Liver (tissue), 9 donors: ENCODE results near the gene STX7. TPM values are rescaled to one million over a fixed set of nuclear protein-coding genes. Genes with fewer than 3 reads are reported as not detected.

Experiments
- DNase-seq: peaks from one replicate; pipeline ENCODE4 v3.0.0-alpha.2; 2017; ENCODE audit warnings: low spot score
- H3K27ac ChIP-seq, 2 donors: one replicate each; pipeline ENCODE4 v1.7.0; 2013; ENCODE audit warnings: inconsistent platforms in 2 of 2, low read length in 2 of 2, control low read depth in 1 of 2, low read depth in 1 of 2, mild to moderate bottlenecking in 1 of 2
- H3K27me3 ChIP-seq, 4 donors: one replicate each; pipeline versions ENCODE4 v1.6.1 to v1.7.0; 2013; ENCODE audit warnings: low read length in 3 of 4, inconsistent platforms in 1 of 4, mild to moderate bottlenecking in 1 of 4, moderate library complexity in 1 of 4; ENCODE audit not compliant: control insufficient read depth in 4 of 4, insufficient read depth in 4 of 4
- H3K36me3 ChIP-seq, 4 donors: one replicate each; pipeline versions ENCODE4 v1.6.1 to v1.7.0; 2013; ENCODE audit warnings: low read length in 3 of 4, mild to moderate bottlenecking in 3 of 4, low read depth in 1 of 4, moderate library complexity in 1 of 4; ENCODE audit not compliant: control insufficient read depth in 4 of 4, insufficient read depth in 3 of 4
- H3K4me1 ChIP-seq, 4 donors: one replicate each; pipeline versions ENCODE4 v1.6.1 to v1.7.0; 2013; ENCODE audit warnings: low read length in 3 of 4, mild to moderate bottlenecking in 3 of 4, moderate library complexity in 1 of 4; ENCODE audit not compliant: control insufficient read depth in 4 of 4, insufficient read depth in 4 of 4
- H3K4me3 ChIP-seq, 3 donors: one replicate each; pipeline versions ENCODE4 v1.6.1 to v1.7.0; 2013; ENCODE audit warnings: low read length in 3 of 3, control low read depth in 1 of 3, low read depth in 1 of 3, mild to moderate bottlenecking in 1 of 3
- H3K9ac ChIP-seq, 2 donors: one replicate each; pipeline ENCODE4 v1.7.0; 2013; ENCODE audit warnings: low read length in 2 of 2, mild to moderate bottlenecking in 2 of 2, moderate library complexity in 2 of 2, control low read depth in 1 of 2, low read depth in 1 of 2
- H3K9me3 ChIP-seq, 4 donors: one replicate each; pipeline versions ENCODE4 v1.6.1 to v1.7.0; 2013; ENCODE audit warnings: low read length in 3 of 4; ENCODE audit not compliant: control insufficient read depth in 4 of 4
- ATF3 ChIP-seq: IDR thresholded peaks from 2 replicates; pipeline ENCODE4 v1.6.1; 2016; ENCODE audit warnings: antibody characterized with exemption
- FOXA1 ChIP-seq: IDR thresholded peaks from 2 replicates; pipeline ENCODE4 v1.6.1; 2016; ENCODE audit warnings: antibody characterized with exemption
- FOXA2 ChIP-seq: IDR thresholded peaks from 2 replicates; pipeline ENCODE4 v1.6.1; 2016; ENCODE audit warnings: antibody characterized with exemption
- GABPA ChIP-seq, 2 donors: IDR thresholded peaks in 1 of 2; conservative IDR thresholded peaks in 1 of 2; 2 replicates each; pipeline ENCODE4 v1.6.1; 2016; ENCODE audit warnings: antibody characterized with exemption in 2 of 2, mild to moderate bottlenecking in 1 of 2, moderate library complexity in 1 of 2
- HNF4G ChIP-seq: IDR thresholded peaks from 2 replicates; pipeline ENCODE4 v1.6.1; 2016; ENCODE audit warnings: antibody characterized with exemption
- JUND ChIP-seq, 2 donors: IDR thresholded peaks; 2 replicates each; pipeline ENCODE4 v1.6.1; 2016; ENCODE audit warnings: antibody characterized with exemption in 2 of 2
- MAX ChIP-seq: IDR thresholded peaks from 2 replicates; pipeline ENCODE4 v1.6.1; 2016; ENCODE audit warnings: antibody characterized with exemption
- RAD21 ChIP-seq, 2 donors: IDR thresholded peaks; 2 replicates each; pipeline ENCODE4 v1.6.1; 2016; ENCODE audit warnings: antibody characterized with exemption in 2 of 2, mild to moderate bottlenecking in 2 of 2
- REST ChIP-seq: IDR thresholded peaks from 2 replicates; pipeline ENCODE4 v1.6.1; 2016; ENCODE audit warnings: antibody characterized with exemption, mild to moderate bottlenecking
- RXRA ChIP-seq, 2 donors: IDR thresholded peaks; 2 replicates each; pipeline ENCODE4 v1.6.1; 2017 to 2018; ENCODE audit warnings: antibody characterized with exemption in 2 of 2, mild to moderate bottlenecking in 1 of 2
- SP1 ChIP-seq: IDR thresholded peaks from 2 replicates; pipeline ENCODE4 v1.6.1; 2018; ENCODE audit warnings: antibody characterized with exemption, mild to moderate bottlenecking
- TAF1 ChIP-seq: conservative IDR thresholded peaks from 2 replicates; pipeline ENCODE4 v1.6.1; 2016; ENCODE audit warnings: antibody characterized with exemption, mild to moderate bottlenecking
- YY1 ChIP-seq: IDR thresholded peaks from 2 replicates; pipeline ENCODE4 v1.6.1; 2016; ENCODE audit warnings: antibody characterized with exemption, mild to moderate bottlenecking
- ZBTB33 ChIP-seq: IDR thresholded peaks from 2 replicates; pipeline ENCODE4 v1.6.1; 2016; ENCODE audit warnings: antibody characterized with exemption
- WGBS: extraction: QIAGEN DNeasy Blood & Tissue Kit; methylation state at CpG from one replicate; pipeline ENCODE4 v1.1.7; 2013; 5-methylcytosine and 5-hydroxymethylcytosine counted together
- polyA plus RNA-seq, 2 donors: library from polyadenylated mRNA; stranded (reverse) in 1 of 2; unstranded in 1 of 2; fragments of 200-250 nt in 1 of 2; fragments of >200 nt in 1 of 2; fragmentation: Nextera tagmentation in 1 of 2; extraction: Ambion mirVana in 1 of 2; gene quantifications; one replicate each; pipeline versions ENCODE4 v1.2.1 to v1.2.3, GENCODE V29; 2013 to 2015
- total RNA-seq, 2 donors: library from RNA; depleted of rRNA; stranded (reverse); fragments of >200 nt; gene quantifications; one replicate each; pipeline ENCODE4 v1.2.3, GENCODE V29; 2014
- TF ChIP-seq, protein P1 (sequence below): fragments of 150-350 bp; IDR thresholded peaks from 2 replicates; pipeline ENCODE4 v1.5.1; 2017; ENCODE audit warnings: improper control_type of control experiment, low read depth, low read length; ENCODE audit not compliant: missing input control
- donor health status: healthy.
- donor health status: healthy.
- donor health status: healthy.
- donor health status: healthy.
- donor health status: healthy.

The STX7 gene
- total and polyA plus RNA-seq, 4 donors: 7.5 to 20.0 (median 14.3) TPM

- H3K9ac ChIP-seq: peak overlapping the region in 1 of 2 donors; percentile 43
- DNase-seq: no peak
- WGBS: 73% methylated on average over 6 of the region's 6 CpGs
- TF ChIP-seq, protein P1, sequence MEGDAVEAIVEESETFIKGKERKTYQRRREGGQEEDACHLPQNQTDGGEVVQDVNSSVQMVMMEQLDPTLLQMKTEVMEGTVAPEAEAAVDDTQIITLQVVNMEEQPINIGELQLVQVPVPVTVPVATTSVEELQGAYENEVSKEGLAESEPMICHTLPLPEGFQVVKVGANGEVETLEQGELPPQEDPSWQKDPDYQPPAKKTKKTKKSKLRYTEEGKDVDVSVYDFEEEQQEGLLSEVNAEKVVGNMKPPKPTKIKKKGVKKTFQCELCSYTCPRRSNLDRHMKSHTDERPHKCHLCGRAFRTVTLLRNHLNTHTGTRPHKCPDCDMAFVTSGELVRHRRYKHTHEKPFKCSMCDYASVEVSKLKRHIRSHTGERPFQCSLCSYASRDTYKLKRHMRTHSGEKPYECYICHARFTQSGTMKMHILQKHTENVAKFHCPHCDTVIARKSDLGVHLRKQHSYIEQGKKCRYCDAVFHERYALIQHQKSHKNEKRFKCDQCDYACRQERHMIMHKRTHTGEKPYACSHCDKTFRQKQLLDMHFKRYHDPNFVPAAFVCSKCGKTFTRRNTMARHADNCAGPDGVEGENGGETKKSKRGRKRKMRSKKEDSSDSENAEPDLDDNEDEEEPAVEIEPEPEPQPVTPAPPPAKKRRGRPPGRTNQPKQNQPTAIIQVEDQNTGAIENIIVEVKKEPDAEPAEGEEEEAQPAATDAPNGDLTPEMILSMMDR: no peak
- no peak for TF ChIP-seq MAX
- no peak for TF ChIP-seq TAF1
- no peak for TF ChIP-seq SP1
- TF ChIP-seq ATF3: no peak
- TF ChIP-seq RAD21 (IDR thresholded peaks at IDR 0.05): no peak
- no peak for TF ChIP-seq FOXA1
- TF ChIP-seq HNF4G: no peak
- TF ChIP-seq JUND (IDR thresholded peaks at IDR 0.05): no peak
- no peak for TF ChIP-seq GABPA (IDR thresholded peaks at IDR 0.05 in 1 of 2, conservative IDR thresholded peaks at IDR 0.05 in 1 of 2)
- TF ChIP-seq ZBTB33: no peak
- no peak for TF ChIP-seq YY1
- no peak for TF ChIP-seq RXRA (IDR thresholded peaks at IDR 0.05)
- no peak for TF ChIP-seq FOXA2
- no peak for TF ChIP-seq REST
- no peaks in the 10 kb centered on the region for H3K36me3 ChIP-seq
- no peak overlapping the region for H3K4me3 ChIP-seq
- H3K4me1 ChIP-seq: peaks cover 0 to 6% (median 0%) of the 10 kb centered on the region in 4 donors
- H3K27me3 ChIP-seq: no peaks in the 10 kb centered on the region
- peak overlapping the region in 1 of 2 donors; percentile 62 for H3K27ac ChIP-seq
- H3K9me3 ChIP-seq: no peaks in the 10 kb centered on the region
These were observed 22.9 kb downstream of the STX7 start for GRCh38 chr6:132490024-132490423.

GRCh38 chr6:132489376-132489775 is 23.5 kb downstream of the STX7 start:
- 91% methylated on average over 4 of the region's 4 CpGs for WGBS
- no peak for TF ChIP-seq SP1
- TF ChIP-seq RXRA (IDR thresholded peaks at IDR 0.05): no peak
- no peak for TF ChIP-seq HNF4G
- TF ChIP-seq FOXA1: no peak
- no peak for TF ChIP-seq JUND (IDR thresholded peaks at IDR 0.05)
- TF ChIP-seq GABPA (IDR thresholded peaks at IDR 0.05 in 1 of 2, conservative IDR thresholded peaks at IDR 0.05 in 1 of 2): no peak
- TF ChIP-seq, protein P1: no peak
- TF ChIP-seq REST: no peak
- no peak for TF ChIP-seq FOXA2
- TF ChIP-seq RAD21 (IDR thresholded peaks at IDR 0.05): no peak

More at GRCh38 chr6:132489376-132489775, 23.5 kb downstream of the STX7 start:
- no peak overlapping the region for H3K9ac ChIP-seq
- no peaks in the 10 kb centered on the region for H3K36me3 ChIP-seq
- peak overlapping the region in 1 of 2 donors; percentile 13 for H3K27ac ChIP-seq
- H3K27me3 ChIP-seq: no peaks in the 10 kb centered on the region
- no peak for DNase-seq
- peaks cover 0 to 6% (median 0%) of the 10 kb centered on the region in 4 donors for H3K4me1 ChIP-seq
- no peaks in the 10 kb centered on the region for H3K9me3 ChIP-seq
- no peak overlapping the region for H3K4me3 ChIP-seq
